HG03045 (cell line): ENCODE results near the gene AGPAT1.

ENCODE experiments used
- ATAC-seq: cut with Tn5 transposase; IDR thresholded peaks from one replicate; pipeline ENCODE4 v1.9.1; 2021; ENCODE audit warnings: mild to moderate bottlenecking, moderate library complexity; ENCODE audit not compliant: unreplicated experiment

The AGPAT1 gene

DNA sequence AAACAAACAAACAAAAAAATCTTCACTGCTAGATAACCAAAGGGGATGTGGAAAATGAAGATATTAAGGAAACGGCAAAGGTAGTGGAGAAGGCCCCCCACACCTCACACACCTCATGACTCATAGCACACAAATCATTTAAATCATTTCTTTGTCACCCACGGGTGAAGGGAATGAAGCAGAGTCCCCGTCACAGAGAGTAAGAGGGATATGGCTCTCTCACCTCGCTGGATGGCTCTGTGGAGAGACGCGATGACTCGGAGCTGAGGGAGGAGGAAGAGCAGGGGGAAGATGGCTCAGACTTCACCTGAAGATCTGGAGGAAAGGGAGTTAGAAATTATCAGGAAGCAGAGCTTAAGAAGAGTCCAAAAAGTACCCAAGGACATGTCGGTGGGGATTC is 49.0 kb downstream of the AGPAT1 start:
- no peak for ATAC-seq

DNA sequence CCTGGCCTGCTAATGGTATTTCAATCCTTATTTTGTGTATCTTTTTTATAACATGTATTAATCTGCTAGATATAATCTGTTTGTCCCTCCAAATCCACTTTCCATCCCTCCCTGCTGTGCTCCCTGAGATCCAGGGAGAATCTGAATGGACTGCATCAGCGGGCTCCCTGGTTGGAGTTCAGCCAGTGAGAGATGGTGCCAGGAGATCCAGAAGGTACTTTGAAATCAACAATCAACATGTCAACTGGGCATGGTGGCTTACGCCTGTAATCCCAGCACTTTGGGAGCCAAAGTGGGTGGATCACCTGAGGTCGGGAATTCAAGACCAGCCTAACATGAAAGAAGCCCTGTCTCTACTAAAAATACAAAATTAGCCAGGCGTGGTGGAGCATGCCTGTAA is 52.2 kb downstream of the AGPAT1 start:
- no peak for ATAC-seq

DNA sequence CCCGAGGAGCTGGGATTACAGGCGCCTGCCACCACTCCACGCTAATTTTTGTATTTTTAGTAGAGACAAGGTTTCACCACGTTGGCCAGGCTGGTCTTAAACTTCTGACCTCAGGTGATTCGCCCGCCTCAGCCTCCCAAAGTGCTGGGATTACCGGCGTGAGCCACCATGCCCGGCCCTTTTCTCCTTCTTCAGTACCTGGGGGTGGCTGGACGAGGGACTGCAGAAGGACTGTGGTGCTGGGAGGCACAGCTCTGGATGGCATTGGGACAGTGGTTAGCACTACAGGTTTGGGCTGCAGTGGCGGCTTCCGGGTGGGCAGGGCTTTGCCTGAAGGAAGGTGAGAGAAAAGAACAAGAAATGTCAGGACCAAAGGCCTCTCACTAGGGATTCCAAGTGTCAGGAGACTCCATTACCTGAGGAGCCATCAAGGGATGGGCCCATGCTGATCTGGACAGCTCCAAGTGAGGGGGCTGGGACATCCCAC is 55.3 kb downstream of the AGPAT1 start:
- no peak for ATAC-seq

DNA sequence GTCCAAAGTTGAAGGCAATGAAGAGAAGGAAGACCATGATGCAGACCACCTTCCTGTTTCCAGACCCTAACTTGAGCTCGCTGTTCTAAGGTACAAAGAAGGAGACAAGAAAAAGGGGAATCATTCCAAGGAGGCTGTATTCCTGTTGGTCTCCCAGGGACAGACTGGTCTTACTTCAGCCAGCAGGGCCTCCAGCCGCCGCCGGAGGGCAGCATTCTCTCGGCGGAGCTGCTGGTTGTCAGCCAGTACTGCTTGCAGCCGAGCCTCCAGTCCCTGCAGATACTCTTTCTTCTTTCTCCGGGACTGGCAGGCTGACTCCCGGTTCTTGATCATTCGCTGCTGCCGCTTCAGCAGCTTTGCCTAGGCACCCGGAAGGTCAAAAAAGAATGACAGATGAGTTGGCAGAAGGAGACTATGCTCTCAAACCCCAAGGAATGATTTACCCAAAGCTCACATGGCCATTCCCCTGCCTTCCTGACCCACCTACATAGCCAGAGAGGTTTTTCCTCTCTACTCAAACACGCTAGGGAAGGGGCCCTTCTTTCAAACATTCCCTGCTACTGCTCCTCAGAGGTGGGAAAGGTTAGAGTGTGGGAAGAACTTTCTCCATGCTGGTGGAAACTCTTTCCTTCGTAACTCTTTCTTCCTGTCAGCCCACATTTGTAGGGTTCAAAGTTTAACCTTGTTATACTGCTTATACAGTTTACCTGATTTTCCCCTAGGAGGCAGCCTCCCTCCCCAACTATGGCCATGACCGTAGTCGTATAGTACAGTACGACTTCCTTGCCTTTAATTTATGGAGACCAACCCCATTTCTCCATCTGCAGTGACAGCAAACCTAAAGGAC is 56.9 kb downstream of the AGPAT1 start:
- ATAC-seq, result no peak
